Neural cell (in vitro differentiated cells): Measurements from ENCODE around the gene SMCO1.

Source experiments
- EP300 ChIP-seq: fragments of 450-650 bp; conservative IDR thresholded peaks from 2 replicates; pipeline ENCODE4 v1.6.1; 2014; ENCODE audit warnings: antibody characterized with exemption, mild to moderate bottlenecking, moderate library complexity; ENCODE audit not compliant: poor library complexity, severe bottlenecking
- EZH2 ChIP-seq: fragments of 200-600, 300-800 bp; shearing (Covaris generic), sonication (generic); IDR thresholded peaks from 2 replicates; pipeline ENCODE4 v1.6.1; 2014; ENCODE audit warnings: antibody characterized with exemption, low read length, borderline replicate concordance, mild to moderate bottlenecking; ENCODE audit not compliant: insufficient read depth, poor library complexity, severe bottlenecking
- MXI1 ChIP-seq: fragments of 450-650 bp; conservative IDR thresholded peaks from 2 replicates; pipeline ENCODE4 v1.6.1; 2014; ENCODE audit warnings: antibody characterized with exemption, mild to moderate bottlenecking; ENCODE audit not compliant: poor library complexity, severe bottlenecking
- POLR2AphosphoS5 ChIP-seq: IDR thresholded peaks from 2 replicates; pipeline ENCODE4 v1.6.1; 2012
- RAD21 ChIP-seq: fragments of 450-650 bp; conservative IDR thresholded peaks from 2 replicates; pipeline ENCODE4 v1.6.1; 2014; ENCODE audit warnings: antibody characterized with exemption, mild to moderate bottlenecking, moderate library complexity
- TF ChIP-seq, protein P1 (sequence below): fragments of 450-650 bp; IDR thresholded peaks from 2 replicates; pipeline ENCODE4 v1.5.1; 2014; ENCODE audit warnings: antibody characterized with exemption, mild to moderate bottlenecking, moderate library complexity; ENCODE audit not compliant: poor library complexity, severe bottlenecking

DNA sequence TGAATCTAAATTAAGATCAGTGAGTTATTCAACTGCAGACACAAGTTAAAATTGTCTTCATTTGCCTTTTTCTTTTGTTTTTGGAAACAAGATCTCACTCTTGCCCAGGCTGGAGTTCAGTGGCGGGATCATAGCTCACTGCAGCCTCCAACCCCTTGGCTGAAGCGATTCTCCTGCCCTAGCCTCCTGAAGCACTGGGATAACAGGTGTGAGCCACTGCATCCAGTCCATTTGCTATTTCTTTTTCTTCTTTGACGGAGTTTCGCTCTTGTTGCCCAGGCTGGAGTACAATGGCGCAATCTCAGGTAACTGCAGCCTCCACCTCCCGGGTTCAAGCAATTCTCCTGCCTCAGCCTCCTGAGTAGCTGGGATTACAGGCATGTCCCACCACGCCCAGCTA is 21.9 kb downstream of the SMCO1 start:
- TF ChIP-seq MXI1 (no peak), POLR2AphosphoS5 (no peak), EZH2 (no peak), EP300 (no peak), RAD21 (no peak)
- TF ChIP-seq, protein P1, sequence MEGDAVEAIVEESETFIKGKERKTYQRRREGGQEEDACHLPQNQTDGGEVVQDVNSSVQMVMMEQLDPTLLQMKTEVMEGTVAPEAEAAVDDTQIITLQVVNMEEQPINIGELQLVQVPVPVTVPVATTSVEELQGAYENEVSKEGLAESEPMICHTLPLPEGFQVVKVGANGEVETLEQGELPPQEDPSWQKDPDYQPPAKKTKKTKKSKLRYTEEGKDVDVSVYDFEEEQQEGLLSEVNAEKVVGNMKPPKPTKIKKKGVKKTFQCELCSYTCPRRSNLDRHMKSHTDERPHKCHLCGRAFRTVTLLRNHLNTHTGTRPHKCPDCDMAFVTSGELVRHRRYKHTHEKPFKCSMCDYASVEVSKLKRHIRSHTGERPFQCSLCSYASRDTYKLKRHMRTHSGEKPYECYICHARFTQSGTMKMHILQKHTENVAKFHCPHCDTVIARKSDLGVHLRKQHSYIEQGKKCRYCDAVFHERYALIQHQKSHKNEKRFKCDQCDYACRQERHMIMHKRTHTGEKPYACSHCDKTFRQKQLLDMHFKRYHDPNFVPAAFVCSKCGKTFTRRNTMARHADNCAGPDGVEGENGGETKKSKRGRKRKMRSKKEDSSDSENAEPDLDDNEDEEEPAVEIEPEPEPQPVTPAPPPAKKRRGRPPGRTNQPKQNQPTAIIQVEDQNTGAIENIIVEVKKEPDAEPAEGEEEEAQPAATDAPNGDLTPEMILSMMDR, result no peak
